GM12875 (cell line): Measurements from ENCODE around the gene COG5.

Experiments used
- H3K4me3 ChIP-seq: one replicate; pipeline ENCODE4 v1.5.1; 2011; ENCODE audit warnings: low read depth, low read length, control low read depth
- TF ChIP-seq, protein P1 (sequence below): IDR thresholded peaks from 2 replicates; pipeline ENCODE4 v1.5.1; 2011; ENCODE audit warnings: low read depth, mild to moderate bottlenecking, control low read depth, inconsistent platforms, low read length, moderate library complexity, borderline replicate concordance; ENCODE audit not compliant: insufficient read depth

Gene COG5

DNA sequence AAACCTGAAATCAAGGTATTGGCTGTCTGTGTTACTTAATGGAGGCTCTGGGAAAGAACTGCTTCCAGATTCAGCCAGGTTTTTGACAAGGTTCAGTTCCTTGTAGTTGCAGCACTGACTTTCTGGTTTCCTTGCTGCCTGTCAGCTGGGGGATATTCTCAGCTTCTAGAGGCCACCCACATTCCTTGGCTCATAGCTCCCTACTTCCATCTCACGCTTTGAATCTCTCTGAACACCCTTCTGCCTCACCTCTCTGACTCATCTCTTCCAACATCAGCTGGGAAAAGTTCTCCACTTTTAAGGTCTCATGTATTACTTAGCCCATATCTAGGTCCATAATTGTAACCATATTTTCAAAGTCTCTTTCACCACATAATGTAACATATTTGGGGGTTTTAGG is 116.7 kb downstream of the COG5 start:
- no peak overlapping the region for H3K4me3 ChIP-seq
- TF ChIP-seq, protein P1, sequence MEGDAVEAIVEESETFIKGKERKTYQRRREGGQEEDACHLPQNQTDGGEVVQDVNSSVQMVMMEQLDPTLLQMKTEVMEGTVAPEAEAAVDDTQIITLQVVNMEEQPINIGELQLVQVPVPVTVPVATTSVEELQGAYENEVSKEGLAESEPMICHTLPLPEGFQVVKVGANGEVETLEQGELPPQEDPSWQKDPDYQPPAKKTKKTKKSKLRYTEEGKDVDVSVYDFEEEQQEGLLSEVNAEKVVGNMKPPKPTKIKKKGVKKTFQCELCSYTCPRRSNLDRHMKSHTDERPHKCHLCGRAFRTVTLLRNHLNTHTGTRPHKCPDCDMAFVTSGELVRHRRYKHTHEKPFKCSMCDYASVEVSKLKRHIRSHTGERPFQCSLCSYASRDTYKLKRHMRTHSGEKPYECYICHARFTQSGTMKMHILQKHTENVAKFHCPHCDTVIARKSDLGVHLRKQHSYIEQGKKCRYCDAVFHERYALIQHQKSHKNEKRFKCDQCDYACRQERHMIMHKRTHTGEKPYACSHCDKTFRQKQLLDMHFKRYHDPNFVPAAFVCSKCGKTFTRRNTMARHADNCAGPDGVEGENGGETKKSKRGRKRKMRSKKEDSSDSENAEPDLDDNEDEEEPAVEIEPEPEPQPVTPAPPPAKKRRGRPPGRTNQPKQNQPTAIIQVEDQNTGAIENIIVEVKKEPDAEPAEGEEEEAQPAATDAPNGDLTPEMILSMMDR: no peak

DNA sequence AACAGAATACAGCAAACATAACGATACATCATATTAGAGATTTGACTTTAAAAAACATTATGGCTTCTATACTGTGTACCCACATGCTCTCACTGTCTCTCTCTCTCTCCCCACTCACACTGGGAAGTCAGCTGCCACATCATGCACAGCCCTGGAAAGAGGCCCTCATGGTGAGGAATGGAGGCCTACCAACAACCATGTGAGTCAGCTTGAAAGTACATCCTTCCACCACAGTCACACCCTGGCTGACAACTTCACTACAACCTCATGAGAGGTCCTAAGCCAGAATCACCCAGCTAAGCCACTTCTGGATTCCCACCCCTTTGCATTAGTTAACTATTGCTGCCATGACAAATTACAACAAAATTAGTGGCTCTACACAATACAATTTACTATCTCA is 117.2 kb downstream of the COG5 start:
- TF ChIP-seq, protein P1: no peak
- H3K4me3 ChIP-seq: no peak overlapping the region

DNA sequence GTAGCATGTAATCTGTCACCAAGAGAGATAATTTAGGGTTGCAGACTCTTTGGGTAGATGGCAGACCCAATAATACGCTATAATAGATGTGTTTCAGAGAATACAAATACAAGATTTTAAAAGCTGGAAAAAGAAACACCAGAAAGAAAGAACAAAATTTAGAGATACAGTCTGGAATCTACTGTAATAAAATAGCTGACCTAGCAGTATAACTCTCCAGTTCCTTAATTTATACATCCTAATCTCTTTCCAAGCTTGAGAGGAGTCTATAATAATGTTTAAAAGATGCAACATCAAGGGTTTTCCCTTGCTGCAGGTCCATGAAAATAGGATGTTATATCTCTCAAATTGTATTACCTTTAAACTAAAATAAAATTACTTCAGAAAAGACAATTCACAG is 121.0 kb downstream of the COG5 start:
- H3K4me3 ChIP-seq: no peak overlapping the region
- TF ChIP-seq, protein P1: no peak

DNA sequence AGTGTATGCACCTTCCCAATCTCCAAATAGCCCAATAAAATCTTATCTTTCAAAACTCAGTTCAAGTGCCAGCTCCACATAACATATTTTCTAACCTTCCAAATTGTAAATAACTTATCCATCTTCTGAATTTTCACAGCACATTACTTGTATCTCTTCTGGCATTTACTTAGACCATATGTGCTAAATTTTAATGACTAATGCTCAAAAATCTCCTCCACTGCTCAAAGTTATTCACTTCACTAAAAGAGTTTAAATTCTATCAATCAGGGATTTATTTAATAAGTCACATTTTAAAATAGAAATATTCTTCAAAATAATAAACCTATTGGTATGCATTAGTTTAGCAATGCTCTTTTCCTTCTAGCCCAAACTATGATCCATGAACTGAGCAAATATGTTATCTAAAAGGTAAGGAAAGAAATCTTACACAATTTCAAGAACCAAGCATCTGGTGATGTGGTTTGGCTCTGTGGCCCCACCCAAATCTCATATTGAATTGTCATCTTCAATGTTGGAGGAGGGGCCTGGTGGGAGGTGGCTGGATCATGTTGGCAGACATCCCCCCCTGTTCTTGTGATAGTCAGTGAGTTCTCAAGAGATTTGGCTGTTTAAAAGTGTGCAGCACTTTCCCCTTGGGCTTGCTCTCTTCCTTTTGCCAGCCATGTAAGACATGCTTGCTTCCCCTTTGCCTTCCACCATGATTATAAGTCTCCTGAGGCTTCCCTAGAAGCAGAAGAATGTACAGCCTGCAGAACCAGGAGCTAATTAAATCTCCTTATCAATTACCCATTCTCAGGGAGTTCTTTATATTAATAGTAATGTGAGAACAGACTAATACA is 121.9 kb downstream of the COG5 start:
- H3K4me3 ChIP-seq: no peak overlapping the region
- TF ChIP-seq, protein P1: no peak

DNA sequence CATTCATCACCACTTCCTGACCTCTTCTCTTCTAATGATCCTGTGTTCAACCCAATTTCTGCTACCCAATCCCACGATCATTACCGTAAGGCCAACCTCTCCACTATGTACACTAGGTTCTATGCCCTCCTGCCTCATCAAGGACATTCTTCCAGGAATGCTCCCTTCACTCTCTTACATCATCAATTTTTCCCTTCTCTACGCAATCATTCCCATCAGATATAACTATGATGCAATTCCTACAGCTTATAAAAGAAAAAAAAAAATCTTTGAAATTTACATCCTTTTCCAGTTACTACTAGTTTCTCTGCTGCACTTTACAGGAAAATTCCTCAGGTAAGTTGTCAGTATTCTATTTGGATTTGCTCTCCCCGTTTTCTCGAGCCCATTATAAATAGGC is 124.7 kb downstream of the COG5 start:
- no peak overlapping the region for H3K4me3 ChIP-seq
- TF ChIP-seq, protein P1: no peak

DNA sequence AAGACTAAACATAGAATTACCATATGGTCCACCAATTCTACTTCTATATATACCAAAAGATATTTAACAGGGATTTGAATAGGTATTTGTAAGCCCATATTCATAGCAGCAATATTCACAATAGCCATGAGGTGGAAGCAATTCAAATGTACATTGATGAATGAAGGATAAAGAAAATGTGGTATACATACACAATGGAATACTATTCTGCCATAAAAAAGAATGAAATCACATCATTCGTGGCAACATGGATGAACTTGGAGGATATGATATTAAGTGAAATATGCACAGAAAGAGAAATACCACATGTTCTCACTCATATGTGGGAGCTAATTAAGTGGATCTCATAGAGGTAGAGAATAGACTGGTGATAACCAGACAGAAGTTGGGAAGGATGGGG is 128.0 kb downstream of the COG5 start:
- H3K4me3 ChIP-seq: no peak overlapping the region
- TF ChIP-seq, protein P1: no peak

DNA sequence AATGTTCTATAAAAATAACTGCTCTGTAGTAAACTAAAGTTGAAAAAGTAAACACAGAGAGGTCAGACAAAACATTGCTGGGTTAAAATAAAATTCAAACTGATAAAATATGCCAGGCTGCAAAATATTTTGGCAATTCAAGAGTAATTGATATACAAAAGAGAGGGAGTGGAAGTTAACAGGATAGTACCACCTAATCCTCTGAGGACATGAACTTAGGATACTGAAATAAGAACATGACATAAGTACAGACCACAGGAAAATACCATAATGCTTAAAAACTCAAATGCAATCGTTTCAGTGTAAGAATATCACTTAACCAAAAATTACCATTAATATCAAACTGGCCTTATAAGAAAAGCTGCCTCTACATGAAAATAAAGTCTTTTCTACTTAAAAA is 131.5 kb downstream of the COG5 start:
- no peak overlapping the region for H3K4me3 ChIP-seq
- TF ChIP-seq, protein P1: no peak
